VCaP (cell line): ENCODE results near the gene GPR35.

ENCODE experiments used
- H3K27ac ChIP-seq: fragments of 450-650 bp; 2 replicates; pipeline ENCODE4 v1.5.1; 2017
- CTCF ChIP-seq: fragments of 450-650 bp; conservative IDR thresholded peaks from 2 replicates; pipeline ENCODE4 v1.5.1; 2017; ENCODE audit warnings: mild to moderate bottlenecking, moderate library complexity

The GPR35 gene

GRCh38 chr2:240624950-240625621 is at the start of gene GPR35:
GPR35 (plus strand) TSS chr2:240625480; CDS start chr2:240629953, 4,473 bp downstream.
- TF ChIP-seq CTCF = no peak
- H3K27ac ChIP-seq = no peak within 1 kb of the TSS

- TF ChIP-seq CTCF = no peak
- no peak overlapping the region for H3K27ac ChIP-seq
These were observed 49.2 kb upstream of the GPR35 start for GRCh38 chr2:240576036-240576435.

- no peak overlapping the region for H3K27ac ChIP-seq
- TF ChIP-seq CTCF = no peak
These were observed 48.7 kb upstream of the GPR35 start for GRCh38 chr2:240576436-240577205.

- H3K27ac ChIP-seq = no peak overlapping the region
- TF ChIP-seq CTCF = no peak
These were observed 47.8 kb upstream of the GPR35 start for GRCh38 chr2:240577281-240578109.

GRCh38 chr2:240578110-240578450 is 47.2 kb upstream of the GPR35 start:
- no peak overlapping the region for H3K27ac ChIP-seq

GRCh38 chr2:240578488-240578887 is 46.8 kb upstream of the GPR35 start:
- TF ChIP-seq CTCF = no peak
- H3K27ac ChIP-seq = no peak overlapping the region

More at GRCh38 chr2:240578110-240578450, 47.2 kb upstream of the GPR35 start:
- TF ChIP-seq CTCF = no peak
